ENCODE measurements around the gene IZUMO1R.
"Not testable (repeated sequence)": the region's sequence is repeated elsewhere in the genome, so short reads cannot be mapped to it uniquely, and the experiment has no call there.

The IZUMO1R gene

DNA sequence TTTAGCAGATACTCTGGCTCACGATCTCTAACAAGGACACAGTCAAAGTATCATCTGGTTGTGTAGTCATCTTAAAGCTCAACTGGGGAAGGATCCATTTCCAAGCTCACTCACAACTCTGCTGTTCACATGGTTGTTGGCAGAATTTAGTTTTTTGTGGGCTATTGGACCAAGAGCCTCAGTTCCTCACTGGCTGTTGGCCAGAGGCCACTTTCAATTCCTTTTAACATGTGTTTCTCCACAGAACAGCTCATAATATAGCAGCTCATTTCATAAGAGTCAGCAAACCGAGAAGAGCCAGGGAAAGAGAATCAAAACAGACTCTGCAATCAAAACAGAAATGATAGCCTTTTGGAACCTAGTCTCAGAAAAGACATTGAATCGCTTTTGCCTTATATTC lies 22.6 kb downstream of the IZUMO1R start:
- DNase-seq, result no peak

DNA sequence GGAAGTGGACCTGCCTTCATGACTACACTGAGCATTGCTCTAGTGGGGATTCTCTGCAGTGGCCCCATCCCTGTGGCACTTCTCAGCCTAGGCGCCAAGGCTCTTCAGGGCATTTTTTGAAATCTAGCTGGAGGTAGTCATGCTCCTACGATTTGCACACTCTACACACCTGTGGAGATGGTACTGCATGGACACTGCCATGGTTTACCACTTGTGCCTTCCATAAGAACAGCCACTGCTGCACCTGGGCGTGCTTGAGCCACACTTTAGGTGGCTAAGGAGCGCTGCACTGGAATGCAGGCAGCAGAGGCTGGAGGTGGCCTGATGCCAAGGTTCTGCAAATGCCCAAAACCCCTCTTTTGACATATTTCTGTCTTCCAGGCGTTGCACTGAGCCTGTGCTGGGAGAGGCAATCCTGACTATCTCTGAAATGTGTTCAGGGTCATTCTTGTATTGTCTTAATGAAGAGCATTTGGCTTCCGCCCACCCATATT lies 24.3 kb downstream of the IZUMO1R start:
- no peak for DNase-seq

DNA sequence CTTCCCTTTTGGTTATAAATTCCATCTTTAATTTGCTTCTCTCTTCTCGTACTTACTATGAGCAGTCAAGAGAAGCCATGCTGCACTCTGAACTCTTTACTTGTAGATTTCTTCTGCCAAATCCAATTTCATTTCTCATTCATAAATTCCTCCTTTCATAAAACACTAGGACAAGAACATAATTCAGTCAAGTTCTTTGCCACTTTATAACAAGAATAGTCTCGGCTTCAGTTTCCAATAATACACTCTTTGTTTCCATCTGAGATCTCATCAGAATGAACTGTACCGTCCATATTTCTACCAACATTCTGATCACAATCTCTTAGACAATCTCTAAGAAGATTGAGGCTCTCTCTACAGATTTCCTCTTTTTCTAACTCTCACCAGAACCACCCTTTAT lies 25.1 kb downstream of the IZUMO1R start:
- no peak for DNase-seq

DNA sequence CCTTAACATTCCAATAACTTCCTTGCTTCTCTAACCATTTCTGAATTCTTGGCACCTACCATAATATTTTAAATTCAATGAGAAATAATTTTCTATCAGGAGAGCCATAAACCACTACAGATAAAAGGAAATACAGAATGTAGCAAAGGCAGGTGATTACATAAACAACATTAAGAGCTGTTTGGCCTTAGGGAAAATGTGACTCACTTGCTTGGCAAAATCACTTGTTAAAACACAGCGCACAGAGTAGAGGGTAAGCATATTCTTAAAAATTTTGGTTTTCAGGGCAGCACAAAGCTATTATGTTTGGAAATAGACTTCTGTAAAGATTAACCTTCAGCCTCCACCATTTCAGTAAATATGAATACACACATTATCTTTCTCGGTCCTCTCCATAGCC lies 26.4 kb downstream of the IZUMO1R start:
- DNase-seq, result no peak

DNA sequence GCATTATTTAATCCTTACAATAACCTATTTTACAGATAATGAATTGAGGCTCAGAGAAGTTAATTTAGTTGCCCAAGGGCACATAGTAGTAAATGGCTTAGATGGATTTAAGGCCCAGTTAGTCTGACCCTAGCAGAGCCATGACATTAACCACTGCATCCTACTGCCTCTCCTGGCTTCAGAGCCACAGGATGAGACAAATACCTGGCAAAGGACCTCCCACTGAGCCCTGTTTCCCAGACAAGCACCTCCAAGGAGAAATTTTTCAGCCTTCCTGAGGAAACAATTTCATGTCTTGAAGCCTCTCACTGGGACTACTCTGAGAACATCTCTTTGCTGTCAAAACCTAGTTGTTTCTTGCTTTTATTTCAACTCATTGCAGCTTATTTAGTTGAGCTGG lies 28.4 kb downstream of the IZUMO1R start:
- no peak for DNase-seq

DNA sequence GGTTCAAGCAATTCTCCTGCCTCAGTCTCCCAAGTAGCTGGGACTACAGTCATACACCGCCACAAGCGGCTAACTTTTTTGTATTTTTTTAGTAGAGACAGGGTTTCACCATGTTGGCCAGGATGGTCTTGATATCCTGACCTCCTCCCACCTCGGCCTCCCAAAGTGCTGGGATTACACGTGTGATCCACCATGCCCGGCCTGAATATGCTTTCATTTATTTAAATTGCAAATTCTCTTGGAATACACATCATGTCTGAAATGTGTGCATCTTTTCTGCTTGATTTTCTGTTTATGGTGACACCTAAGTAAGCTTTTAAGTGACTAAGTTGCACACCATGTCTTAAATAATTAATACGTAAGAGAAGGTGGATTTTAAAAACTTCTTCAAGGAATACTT lies 31.7 kb downstream of the IZUMO1R start:
- DNase-seq, result no peak

DNA sequence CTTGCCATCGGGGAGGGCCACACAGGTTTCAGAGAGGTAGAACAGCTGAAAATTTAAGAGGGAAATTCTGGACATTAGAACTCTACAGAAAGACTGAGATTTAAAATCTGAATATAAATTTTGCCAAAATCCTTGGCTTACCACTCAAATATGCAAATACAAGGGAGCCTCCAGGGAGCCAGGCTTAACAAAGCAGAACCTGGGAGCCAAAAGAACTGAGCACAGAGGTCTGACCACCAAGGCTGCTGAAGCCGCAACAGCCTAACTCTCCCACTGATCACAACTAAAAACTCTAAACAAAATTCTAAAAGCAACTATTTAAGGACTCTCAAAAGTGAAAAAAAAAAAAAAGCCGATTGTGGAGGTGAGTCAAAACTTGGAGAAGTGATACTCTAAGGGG lies 34.3 kb downstream of the IZUMO1R start:
- DNase-seq, result no peak

DNA sequence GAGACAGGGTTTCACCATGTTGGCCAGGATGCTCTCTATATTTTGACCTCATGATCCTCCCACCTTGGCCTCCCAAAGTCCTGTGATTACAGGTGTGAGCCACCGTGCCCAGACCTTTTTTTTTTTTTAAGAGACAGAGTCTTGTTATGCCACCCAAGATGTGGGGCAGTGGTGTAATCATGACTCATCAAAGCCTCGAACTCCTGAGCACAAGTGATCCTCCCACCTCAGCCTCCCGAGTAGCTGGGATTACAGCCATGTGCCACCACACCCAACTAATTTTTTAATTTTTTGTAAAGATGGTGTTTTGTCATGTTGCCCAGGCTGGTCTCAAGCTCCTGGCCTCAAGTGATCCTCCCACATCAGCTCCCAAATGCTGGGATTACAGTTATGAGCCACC lies 37.9 kb downstream of the IZUMO1R start:
- DNase-seq, result no peak

DNA sequence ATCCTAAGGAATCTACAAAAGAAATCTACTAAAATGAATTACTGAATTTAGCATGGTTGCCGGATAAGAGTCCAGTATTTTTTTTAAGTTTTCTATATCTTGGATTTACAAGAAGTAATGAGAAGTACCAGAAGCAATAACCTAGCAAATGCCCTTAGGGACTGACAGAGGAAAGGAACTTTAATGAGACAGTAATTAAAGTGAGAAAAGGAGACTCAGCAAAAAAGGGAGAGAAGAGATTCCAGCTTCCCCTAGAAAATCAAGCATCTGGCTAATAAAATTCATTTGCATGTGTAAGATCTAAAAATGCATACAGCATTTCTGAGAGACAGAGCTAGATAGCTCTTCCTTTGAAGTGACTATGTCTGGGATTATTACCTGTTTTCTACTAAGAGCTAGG lies 39.1 kb downstream of the IZUMO1R start:
- no peak for DNase-seq

DNA sequence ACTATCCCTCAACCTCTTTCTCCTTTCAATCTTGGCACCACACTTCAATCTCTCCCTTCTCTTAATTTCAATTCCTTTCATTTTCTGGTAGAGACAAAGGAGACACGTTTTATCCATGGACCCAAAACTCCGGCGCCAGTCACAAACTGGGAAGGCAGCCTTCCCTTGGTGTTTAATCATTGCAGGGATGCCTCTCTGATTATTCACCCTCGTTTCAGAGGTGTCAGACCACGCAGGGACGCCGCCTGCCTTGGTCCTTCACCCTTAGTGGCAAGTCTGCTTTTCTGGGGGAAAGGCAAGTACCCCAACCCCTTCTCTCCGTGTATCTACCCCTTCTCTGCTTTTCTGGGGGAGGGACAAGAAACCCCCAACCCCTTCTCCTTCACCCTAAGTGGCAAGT lies 41.9 kb downstream of the IZUMO1R start:
- DNase-seq, result not testable (repeated sequence)

DNA sequence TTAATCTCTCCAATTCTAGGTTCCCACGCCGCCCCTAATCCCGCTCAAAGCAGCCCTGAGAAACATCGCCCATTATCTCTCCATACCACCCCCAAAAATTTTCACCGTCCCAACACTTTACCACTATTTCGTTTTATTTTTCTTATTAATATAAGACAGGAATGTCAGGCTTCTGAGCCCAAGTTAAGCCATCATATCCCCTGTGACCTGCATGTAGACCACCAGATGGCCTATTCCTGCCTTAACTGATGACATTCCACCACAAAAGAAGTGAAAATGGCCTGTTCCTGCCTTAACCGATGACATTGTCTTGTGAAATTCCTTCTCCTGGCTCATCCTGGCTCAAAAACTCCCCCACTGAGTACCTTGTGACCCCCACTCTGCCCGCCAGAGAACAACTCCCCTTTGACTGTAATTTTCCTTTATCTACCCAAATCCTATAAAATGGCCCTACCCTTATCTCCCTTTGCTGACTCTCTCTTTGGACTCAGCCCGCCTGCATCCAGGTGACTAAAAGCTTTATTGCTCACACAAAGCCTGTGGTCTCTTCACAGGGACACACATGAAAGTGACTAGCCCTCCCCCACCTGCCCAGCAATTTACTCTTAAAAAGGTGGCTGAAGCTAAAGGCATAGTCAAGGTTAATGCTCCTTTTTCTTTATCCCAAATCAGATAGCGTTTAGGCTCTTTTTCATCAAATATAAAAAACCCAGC lies 46.6 kb downstream of the IZUMO1R start:
- DNase-seq, result not testable (repeated sequence)

All from eye (tissue), 1 donor.